Osteoblast (primary cell): ENCODE data around the gene FARP1. TPM values are rescaled to one million over a fixed set of nuclear protein-coding genes. Genes with fewer than 3 reads are reported as not detected.

Experiments
- DNase-seq: peaks from one replicate; pipeline ENCODE4 v3.0.0; 2011; ENCODE audit warnings: low spot score, mixed read lengths; ENCODE audit not compliant: insufficient read length; ENCODE audit errors: missing footprints
- H2AFZ ChIP-seq: 2 replicates; pipeline ENCODE4 v1.6.0; 2011; ENCODE audit warnings: mild to moderate bottlenecking, low read length
- H3K27ac ChIP-seq: 2 replicates; pipeline ENCODE4 v1.5.1; 2011; ENCODE audit warnings: mild to moderate bottlenecking, low read depth, low read length, moderate library complexity
- H3K27me3 ChIP-seq: 2 replicates; pipeline ENCODE4 v1.6.0; 2012; ENCODE audit warnings: mild to moderate bottlenecking, control low read depth, inconsistent platforms, low read length, moderate library complexity; ENCODE audit not compliant: insufficient read depth
- H3K36me3 ChIP-seq: 2 replicates; pipeline ENCODE4 v1.5.1; 2011; ENCODE audit warnings: mild to moderate bottlenecking, low read length, control low read depth, moderate library complexity; ENCODE audit not compliant: insufficient read depth
- H3K4me1 ChIP-seq: 2 replicates; pipeline ENCODE4 v1.5.1; 2011; ENCODE audit warnings: mild to moderate bottlenecking, low read length, control low read depth, moderate library complexity; ENCODE audit not compliant: insufficient read depth
- H3K4me2 ChIP-seq: 2 replicates; pipeline ENCODE4 v1.6.0; 2011; ENCODE audit warnings: mild to moderate bottlenecking, low read length; ENCODE audit not compliant: insufficient read depth
- H3K4me3 ChIP-seq: fragments of 200-600 bp; sonication (generic); 3 replicates; pipeline ENCODE4 v1.5.1; 2012; ENCODE audit warnings: mild to moderate bottlenecking, low read length, inconsistent platforms; ENCODE audit not compliant: insufficient read depth
- H3K79me2 ChIP-seq: 2 replicates; pipeline ENCODE4 v1.6.0; 2012; ENCODE audit warnings: mild to moderate bottlenecking, low read length, control low read depth, inconsistent platforms; ENCODE audit not compliant: insufficient read depth
- H3K9me3 ChIP-seq: 2 replicates; pipeline ENCODE4 v1.5.1; 2011; ENCODE audit warnings: low read depth, low read length, control low read depth
- H4K20me1 ChIP-seq: 2 replicates; pipeline ENCODE4 v1.6.0; 2012; ENCODE audit warnings: mild to moderate bottlenecking, low read length, control low read depth; ENCODE audit not compliant: insufficient read depth
- CTCF ChIP-seq: IDR thresholded peaks from 2 replicates; pipeline ENCODE4 v1.5.1; 2011; ENCODE audit warnings: mild to moderate bottlenecking, low read depth, low read length, moderate library complexity; ENCODE audit errors: extremely low read depth
- total RNA-seq: library from RNA; depleted of rRNA; stranded (reverse); fragments of >200 nt; gene quantifications from 2 replicates; pipeline ENCODE4 v1.2.3, GENCODE V29; 2012

FARP1 gene
- total RNA-seq, 1 donor, result 36.2 TPM

- Histone ChIP-seq H2AFZ (no peak within 1 kb of the TSS), H3K4me1 (peaks cover 44% of the 10 kb centered on the region), H3K9me3 (no peaks in the 10 kb centered on the region), H4K20me1 (no peaks in the 10 kb centered on the region), H3K79me2 (peaks cover 62% of the 10 kb centered on the region), H3K27me3 (no peaks in the 10 kb centered on the region), H3K4me3 (no peak within 1 kb of the TSS), H3K36me3 (no peaks in the 10 kb centered on the region), H3K4me2 (no peak within 1 kb of the TSS), H3K27ac (no peak within 1 kb of the TSS)
- DNase-seq, result no peak
- TF ChIP-seq CTCF, result no peak
These were observed 34.1 kb downstream of the FARP1 start, which contains the start of gene RNF113B for GRCh38 chr13:98176777-98177608. RNF113B (minus strand) TSS chr13:98177269; CDS start chr13:98177236, 33 bp downstream.

DNA sequence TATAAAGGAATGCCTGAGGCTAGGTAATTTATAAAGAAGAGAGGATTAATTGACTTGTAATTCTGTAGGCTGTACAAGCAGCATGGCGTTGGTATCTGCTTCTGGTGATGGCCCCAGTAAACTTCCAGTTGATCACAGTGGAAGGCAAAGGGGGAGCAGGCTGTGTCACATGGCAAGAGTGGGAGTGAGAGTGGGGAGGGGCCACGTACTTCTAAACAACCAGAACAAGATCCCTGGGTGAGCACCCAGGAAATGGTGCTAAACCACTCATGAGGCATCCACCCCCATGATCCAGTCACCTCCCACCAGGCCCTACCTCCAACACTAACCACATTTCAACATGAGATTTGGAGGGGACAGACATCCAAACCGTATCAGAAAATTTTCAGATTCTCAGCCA, 37.2 kb downstream of the FARP1 start:
- no peaks in the 10 kb centered on the region for H3K36me3 ChIP-seq
- DNase-seq, result no peak
- H3K27me3 ChIP-seq, result no peaks in the 10 kb centered on the region
- H2AFZ ChIP-seq, result no peak overlapping the region
- H3K9me3 ChIP-seq, result no peaks in the 10 kb centered on the region
- H3K4me1 ChIP-seq, result peaks cover 13% of the 10 kb centered on the region
- TF ChIP-seq CTCF, result no peak
- peaks cover 82% of the 10 kb centered on the region for H3K79me2 ChIP-seq
- H4K20me1 ChIP-seq, result no peaks in the 10 kb centered on the region
- peak overlapping the region; percentile 33 for H3K27ac ChIP-seq
- no peak overlapping the region for H3K4me3 ChIP-seq
- H3K4me2 ChIP-seq, result no peak overlapping the region

DNA sequence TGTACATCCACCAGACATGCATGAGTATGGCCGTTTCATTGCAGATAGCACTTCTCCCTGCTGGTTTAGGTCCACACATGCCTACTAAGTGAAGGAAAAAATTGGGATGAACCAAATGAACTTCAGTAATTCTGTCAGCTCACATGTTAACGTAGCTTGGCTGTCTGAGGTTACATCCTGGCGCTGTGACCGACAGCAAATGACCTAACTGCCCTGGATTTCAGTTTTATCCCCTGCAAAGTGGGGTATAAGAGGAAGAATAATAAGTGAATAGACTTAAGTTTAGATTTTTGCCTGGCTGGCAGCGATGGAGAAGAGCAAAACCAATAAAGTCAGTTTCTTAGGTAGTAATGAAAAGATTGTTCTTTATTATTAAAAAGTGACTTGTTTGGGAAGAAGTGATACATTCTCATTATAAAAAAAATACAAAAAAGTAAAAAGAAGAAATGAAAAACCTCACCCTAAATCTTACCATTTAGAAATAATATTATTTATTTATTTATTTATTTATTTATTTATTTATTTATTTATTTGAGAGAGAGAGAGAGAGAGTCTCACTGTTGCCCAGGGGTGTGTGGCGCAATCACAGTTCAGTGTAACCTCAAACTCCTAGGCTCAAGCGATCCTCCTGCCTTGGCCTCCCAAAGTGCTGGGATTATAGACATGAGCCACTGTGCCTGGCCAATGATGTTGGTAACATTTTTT, 38.4 kb downstream of the FARP1 start:
- Histone ChIP-seq H4K20me1 (no peaks in the 10 kb centered on the region), H3K79me2 (peaks cover 82% of the 10 kb centered on the region), H2AFZ (no peak overlapping the region), H3K4me2 (no peak overlapping the region), H3K36me3 (no peaks in the 10 kb centered on the region), H3K4me3 (no peak overlapping the region), H3K9me3 (no peaks in the 10 kb centered on the region), H3K4me1 (peaks cover 8% of the 10 kb centered on the region), H3K27ac (no peak overlapping the region), H3K27me3 (no peaks in the 10 kb centered on the region)
- DNase-seq, result no peak
- no peak for TF ChIP-seq CTCF

- no peak overlapping the region for H3K27ac ChIP-seq
- no peaks in the 10 kb centered on the region for H3K9me3 ChIP-seq
- H2AFZ ChIP-seq, result no peak overlapping the region
- no peaks in the 10 kb centered on the region for H3K36me3 ChIP-seq
- H3K4me2 ChIP-seq, result no peak overlapping the region
- H4K20me1 ChIP-seq, result no peaks in the 10 kb centered on the region
- no peaks in the 10 kb centered on the region for H3K27me3 ChIP-seq
- no peak for TF ChIP-seq CTCF
- H3K4me3 ChIP-seq, result no peak overlapping the region
- peaks cover 82% of the 10 kb centered on the region for H3K79me2 ChIP-seq
- peaks cover 9% of the 10 kb centered on the region for H3K4me1 ChIP-seq
- DNase-seq, result no peak
These were observed 39.3 kb downstream of the FARP1 start for GRCh38 chr13:98182153-98182552.
